ENCODE results near the gene ERG. TPM values are rescaled to one million over a fixed set of nuclear protein-coding genes. Genes with fewer than 3 reads are reported as not detected.

Gene ERG
- polyA plus RNA-seq, 2 of the 4 experiments (the other 2 are of a cell fraction): not detected

- FAIRE-seq (no peak), ATAC-seq (no peak), DNase-seq (ENCODE audit: low read depth in 1 of 2, low spot score in 1 of 2) (no peak)
- WGBS (ENCODE audit: missing lambda C conversion rate): 47% methylated on average over 2 of the region's 2 CpGs
- Histone ChIP-seq H3K4me3 (no peak overlapping the region), H3K4me2 (no peak overlapping the region), H3K27ac (peak overlapping the region; percentile 84 to 86), H3K9me3 (peaks cover 5% of the 10 kb centered on the region; the same call in 1 of the 3 replicates), H3K4me1 (peaks cover 29% of the 10 kb centered on the region)
- POLR2A ChIA-PET: no interaction called here
- TF ChIP-seq HES2 (IDR thresholded peaks at IDR 0.05) (no peak), HMGXB4 (CRISPR knock-in tag; IDR thresholded peaks at IDR 0.05; ENCODE audit: borderline replicate concordance) (no peak), RARB (CRISPR knock-in tag; IDR thresholded peaks at IDR 0.05) (no peak), HDAC2 (IDR thresholded peaks at IDR 0.05) (no peak), CBX2 (IDR thresholded peaks at IDR 0.05; ENCODE audit: borderline replicate concordance, low read depth) (no peak), RCOR1 (IDR thresholded peaks at IDR 0.05; ENCODE audit: low read depth, low read length) (no peak), EHMT2 (IDR thresholded peaks at IDR 0.05; ENCODE audit: low read depth) (no peak)
- CTCF ChIA-PET: interaction anchor here (1.0 to 4.0 kb wide), 22 partner anchors 8 to 820 kb away, joined by 3 to 81 read pairs (median 7); no protein-coding TSS in a partner anchor
Measured at GRCh38 chr21:38354746-38355145, 143.5 kb downstream of the ERG start.

- peak overlapping the region; percentile 84 to 86; a peak in 5 of 6 replicates for H3K27ac ChIP-seq
- H3K9me3 ChIP-seq: peaks cover 5% of the 10 kb centered on the region; the same call in 1 of the 3 replicates
- H3K4me2 ChIP-seq: no peak overlapping the region
- H3K4me1 ChIP-seq: peaks cover 29% of the 10 kb centered on the region
- no peak for ATAC-seq
- ChIA-PET CTCF (interaction anchor here (1.1 to 4.9 kb wide), 11 partner anchors 50 to 680 kb away, joined by 5 to 81 read pairs (median 17); no protein-coding TSS in a partner anchor), POLR2A (no interaction called here)
- no peak for DNase-seq (ENCODE audit: low read depth in 1 of 2, low spot score in 1 of 2)
- WGBS (ENCODE audit: missing lambda C conversion rate): 92% methylated on average over 8 of the region's 10 CpGs
- TF ChIP-seq FOSB (CRISPR knock-in tag; IDR thresholded peaks at IDR 0.05) (no peak), CBX8 (IDR thresholded peaks at IDR 0.05) (no peak), RFX5 (IDR thresholded peaks at IDR 0.05) (no peak)
- H3K4me3 ChIP-seq: no peak overlapping the region
- no peak for FAIRE-seq
Measured at GRCh38 chr21:38354231-38354630, 144.0 kb downstream of the ERG start.

GRCh38 chr21:38352536-38353219 is 145.6 kb downstream of the ERG start:
- H3K4me1 ChIP-seq: peaks cover 29% of the 10 kb centered on the region
- peak overlapping the region; percentile 44 for H3K4me2 ChIP-seq
- TF ChIP-seq CHD2 (IDR thresholded peaks at IDR 0.05; ENCODE audit: low read length, partially characterized antibody) (no peak), POLR2A (IDR thresholded peaks at IDR 0.05; ENCODE audit: low read length) (no peak), FOSL2 (IDR thresholded peaks at IDR 0.05) (no peak), FOSL2 (CRISPR knock-in tag; IDR thresholded peaks at IDR 0.05) (no peak), CTCF (IDR thresholded peaks at IDR 0.05) (peak; percentile 76), CEBPB (IDR thresholded peaks at IDR 0.05) (0 out of 4 replicates have a peak, but pooled peaks of 1 of the 2 experiments have one; percentile 1), RAD21 (conservative IDR thresholded peaks at IDR 0.05 in 1 of 2, IDR thresholded peaks at IDR 0.05 in 1 of 2) (peak; percentile 89 to 95), ZC3H11A (IDR thresholded peaks at IDR 0.05) (no peak), SMC3 (IDR thresholded peaks at IDR 0.05) (peak; percentile 95)
- CTCF ChIA-PET: interaction anchor here (0.6 to 4.9 kb wide), 73 partner anchors 10 to 1147 kb away, joined by 3 to 75 read pairs (median 4); partner anchors contain the start of gene KCNJ6
- peaks cover 5% of the 10 kb centered on the region; the same call in 1 of the 3 replicates for H3K9me3 ChIP-seq
- DNase-seq (ENCODE audit: low read depth in 1 of 2, low spot score in 1 of 2) (peak; percentile 47 to 71), FAIRE-seq (no peak), ATAC-seq (peak; percentile 37 to 69; a peak in 3 of 6 replicates)
- POLR2A ChIA-PET: interaction anchor here (0.6 to 2.0 kb wide), 8 partner anchors 46 to 788 kb away, joined by 3 to 17 read pairs (median 4); no protein-coding TSS in a partner anchor
- H3K27ac ChIP-seq: peak overlapping the region; percentile 84 to 86
- 34% methylated on average over 6 of the region's 6 CpGs for WGBS (ENCODE audit: missing lambda C conversion rate)
- no peak overlapping the region for H3K4me3 ChIP-seq

Data from A549 (cell line).